Measurements from ENCODE around the gene MAP1S. TPM values are rescaled to one million over a fixed set of nuclear protein-coding genes. Genes with fewer than 3 reads are reported as not detected.

MAP1S gene
- polyA plus RNA-seq, 1 of the 3 experiments (the other 2 are of a cell fraction): 18.4 TPM

GRCh38 chr19:17680230-17680722, 39.0 kb upstream of the MAP1S start:
- H3K4me3 ChIP-seq (ENCODE audit: low read depth in 2 of 2, low read length in 1 of 2): no peak overlapping the region

GRCh38 chr19:17681505-17682125, 37.7 kb upstream of the MAP1S start:
- no peak overlapping the region for H2AFZ ChIP-seq (ENCODE audit: low read depth)
- H3K9me3 ChIP-seq: no peaks in the 10 kb centered on the region
- no peak for TF ChIP-seq ZBTB33 (IDR thresholded peaks at IDR 0.05; ENCODE audit: borderline replicate concordance, low read depth)
- TF ChIP-seq PBX3 (IDR thresholded peaks at IDR 0.05): no peak
- no peak for TF ChIP-seq FOXJ3 (CRISPR knock-in tag; IDR thresholded peaks at IDR 0.05)
- TF ChIP-seq ELF1 (IDR thresholded peaks at IDR 0.05): no peak
- TF ChIP-seq EZH2phosphoT487 (IDR thresholded peaks at IDR 0.05; ENCODE audit: borderline replicate concordance, low read depth): no peak
- TF ChIP-seq YY1 (IDR thresholded peaks at IDR 0.05; ENCODE audit: low read depth): no peak
- TF ChIP-seq REST (IDR thresholded peaks at IDR 0.05; ENCODE audit: low read depth, low read length): peak; percentile 96
- H3K9ac ChIP-seq: no peak overlapping the region
- no peaks in the 10 kb centered on the region for H3K9me2 ChIP-seq
- CTCF ChIA-PET: interaction anchor here (1.3 kb wide), 2 partner anchors 17 to 44 kb away, joined by 3 read pairs; no protein-coding TSS in a partner anchor
- no peaks in the 10 kb centered on the region for H3K36me3 ChIP-seq (replicated peaks in 1 of 2; ENCODE audit: control insufficient read depth in 1 of 2, insufficient read depth in 2 of 2, low read length in 1 of 2)
- H3K4me1 ChIP-seq (ENCODE audit: control insufficient read depth in 1 of 2, insufficient read depth in 2 of 2, low read depth in 1 of 2, low read length in 1 of 2): peaks cover 0 to 2% of the 10 kb centered on the region in 2 experiments; a peak in 1 of 4 replicates
- H4K20me1 ChIP-seq (ENCODE audit: insufficient read depth): no peaks in the 10 kb centered on the region; the same call in 1 of the 2 replicates
- no peak overlapping the region for H3K27ac ChIP-seq (ENCODE audit: low read depth in 2 of 2, low read length in 1 of 2)
- H3F3A ChIP-seq (replicated peaks; ENCODE audit: insufficient read depth): no peaks in the 10 kb centered on the region
- no peaks in the 10 kb centered on the region for H3K79me2 ChIP-seq (ENCODE audit: insufficient read depth)
- H3K4me2 ChIP-seq: no peak overlapping the region
- DNase-seq: no peak
- POLR2A ChIA-PET: no interaction called here
- 72% methylated on average over 17 of the region's 25 CpGs for WGBS (ENCODE audit: low lambda C conversion rate)
- no peaks in the 10 kb centered on the region for H3K27me3 ChIP-seq (ENCODE audit: insufficient read depth)
- H3K4me3 ChIP-seq (ENCODE audit: low read depth in 2 of 2, low read length in 1 of 2): no peak overlapping the region

More at GRCh38 chr19:17680230-17680722, 39.0 kb upstream of the MAP1S start:
- POLR2A ChIA-PET: no interaction called here
- 89% methylated on average over 28 of the region's 38 CpGs for WGBS (ENCODE audit: low lambda C conversion rate)
- TF ChIP-seq RCOR1 (IDR thresholded peaks at IDR 0.05; ENCODE audit: low read length): no peak
- TF ChIP-seq FOXJ3 (CRISPR knock-in tag; IDR thresholded peaks at IDR 0.05): no peak
- TF ChIP-seq GABPA (IDR thresholded peaks at IDR 0.05; ENCODE audit: low read depth): no peak
- H3K4me1 ChIP-seq (ENCODE audit: control insufficient read depth in 1 of 2, insufficient read depth in 2 of 2, low read depth in 1 of 2, low read length in 1 of 2): no peaks in the 10 kb centered on the region
- no peaks in the 10 kb centered on the region for H3K9me3 ChIP-seq
- H4K20me1 ChIP-seq (ENCODE audit: insufficient read depth): no peaks in the 10 kb centered on the region; the same call in 1 of the 2 replicates
- no peaks in the 10 kb centered on the region for H3K9me2 ChIP-seq
- H3K79me2 ChIP-seq (ENCODE audit: insufficient read depth): no peaks in the 10 kb centered on the region
- DNase-seq: no peak
- H3K36me3 ChIP-seq (replicated peaks in 1 of 2; ENCODE audit: control insufficient read depth in 1 of 2, insufficient read depth in 2 of 2, low read length in 1 of 2): no peaks in the 10 kb centered on the region
- no peak overlapping the region for H2AFZ ChIP-seq (ENCODE audit: low read depth)
- H3K4me2 ChIP-seq: no peak overlapping the region
- no peaks in the 10 kb centered on the region for H3K27me3 ChIP-seq (ENCODE audit: insufficient read depth)
- CTCF ChIA-PET: no interaction called here
- no peak overlapping the region for H3K9ac ChIP-seq
- H3F3A ChIP-seq (replicated peaks; ENCODE audit: insufficient read depth): no peaks in the 10 kb centered on the region
- H3K27ac ChIP-seq (ENCODE audit: low read depth in 2 of 2, low read length in 1 of 2): no peak overlapping the region

All from SK-N-SH (cell line).